K562 (cell line): ENCODE results near the gene EIF4E1B.

ENCODE experiments used
- CEBPB ChIP-seq: fragments of 450-650 bp; IDR thresholded peaks from 2 replicates; pipeline ENCODE4 v1.6.1; 2016; ENCODE audit warnings: missing genetic modification characterization, missing compliant biosample characterization
- CREM ChIP-seq: IDR thresholded peaks from 2 replicates; pipeline ENCODE4 v1.6.1; 2014; ENCODE audit warnings: antibody characterized with exemption, low read depth
- GABPB1 ChIP-seq: sonication (generic); formaldehyde crosslinking; IDR thresholded peaks from 2 replicates; pipeline ENCODE4 v1.8.0; 2022; ENCODE audit warnings: mild to moderate bottlenecking, missing genetic modification reagents
- HDAC2 ChIP-seq: fragments of 450-650 bp; IDR thresholded peaks from 2 replicates; pipeline ENCODE4 v1.6.1; 2016; ENCODE audit warnings: mild to moderate bottlenecking
- JUND ChIP-seq, 2 experiments: IDR thresholded peaks; 2 replicates in 1 of 2; 3 replicates in 1 of 2; pipeline ENCODE4 v1.6.1; 2011; ENCODE audit warnings: borderline replicate concordance in 2 of 2, low read depth in 2 of 2, low read length in 2 of 2, improper control_type of control experiment in 1 of 2, missing biosample characterization in 1 of 2, missing genetic modification characterization in 1 of 2, missing genetic modification reagents in 1 of 2
- NR2C1 ChIP-seq, 2 experiments: fragments of 450-650 bp; IDR thresholded peaks; 2 replicates each; pipeline ENCODE4 v1.6.1; 2017; ENCODE audit warnings: mild to moderate bottlenecking in 2 of 2, antibody characterized with exemption in 1 of 2, inconsistent platforms in 1 of 2, missing compliant biosample characterization in 1 of 2, missing genetic modification characterization in 1 of 2
- PCBP2 ChIP-seq: fragments of 200-400 bp; formaldehyde crosslinking; IDR thresholded peaks from 2 replicates; pipeline ENCODE4 v1.6.1; 2018; ENCODE audit warnings: low read length, low read depth, mild to moderate bottlenecking, moderate library complexity; ENCODE audit not compliant: poor library complexity, severe bottlenecking
- PHB2 ChIP-seq: fragments of 450-650 bp; IDR thresholded peaks from 2 replicates; pipeline ENCODE4 v1.6.1; 2017; ENCODE audit warnings: low read depth
- SMC3 ChIP-seq: conservative IDR thresholded peaks from 2 replicates; pipeline ENCODE4 v1.6.1; 2011; ENCODE audit warnings: low read depth, low read length, improper control_type of control experiment; ENCODE audit not compliant: insufficient read depth
- ZNF384 ChIP-seq: IDR thresholded peaks from 2 replicates; pipeline ENCODE4 v1.6.1; 2012; ENCODE audit warnings: low read depth, low read length, improper control_type of control experiment
- ZNF76 ChIP-seq: fragments of 250-450 bp; sonication (Bioruptor Pico); IDR thresholded peaks from 2 replicates; pipeline ENCODE4 v1.4.0; 2020; ENCODE audit warnings: mild to moderate bottlenecking, moderate library complexity, borderline replicate concordance
- TF ChIP-seq, protein P1 (sequence below), 3 experiments: IDR thresholded peaks in 2 of 3; conservative IDR thresholded peaks in 1 of 3; 2 replicates each; pipeline ENCODE4 v1.5.1; 2011 to 2012; ENCODE audit warnings: low read length in 3 of 3, mild to moderate bottlenecking in 3 of 3, control low read depth in 2 of 3, improper control_type of control experiment in 1 of 3, inconsistent platforms in 1 of 3, low read depth in 1 of 3, mixed read lengths in 1 of 3, moderate library complexity in 1 of 3; ENCODE audit not compliant: insufficient read depth in 2 of 3
- TF ChIP-seq, protein P2 (sequence below): sonication (generic); formaldehyde crosslinking; IDR thresholded peaks from 2 replicates; pipeline ENCODE4 v1.8.0; 2022; ENCODE audit warnings: missing genetic modification reagents, mild to moderate bottlenecking, borderline replicate concordance
- TF ChIP-seq, protein P3 (sequence below), 3 experiments: fragments of 200-800 bp in 1 of 3; fragments of 250-450 bp in 1 of 3; fragments of 450-650 bp in 1 of 3; sonication (Bioruptor Pico) in 1 of 3; sonication (Bioruptor generic) in 1 of 3; formaldehyde crosslinking in 1 of 3; IDR thresholded peaks; 2 replicates each; pipeline versions ENCODE4 v1.6.1 to v1.8.0; 2016 to 2022; ENCODE audit warnings: mild to moderate bottlenecking in 2 of 3, missing genetic modification characterization in 2 of 3, missing compliant biosample characterization in 1 of 3, moderate library complexity in 1 of 3

DNA sequence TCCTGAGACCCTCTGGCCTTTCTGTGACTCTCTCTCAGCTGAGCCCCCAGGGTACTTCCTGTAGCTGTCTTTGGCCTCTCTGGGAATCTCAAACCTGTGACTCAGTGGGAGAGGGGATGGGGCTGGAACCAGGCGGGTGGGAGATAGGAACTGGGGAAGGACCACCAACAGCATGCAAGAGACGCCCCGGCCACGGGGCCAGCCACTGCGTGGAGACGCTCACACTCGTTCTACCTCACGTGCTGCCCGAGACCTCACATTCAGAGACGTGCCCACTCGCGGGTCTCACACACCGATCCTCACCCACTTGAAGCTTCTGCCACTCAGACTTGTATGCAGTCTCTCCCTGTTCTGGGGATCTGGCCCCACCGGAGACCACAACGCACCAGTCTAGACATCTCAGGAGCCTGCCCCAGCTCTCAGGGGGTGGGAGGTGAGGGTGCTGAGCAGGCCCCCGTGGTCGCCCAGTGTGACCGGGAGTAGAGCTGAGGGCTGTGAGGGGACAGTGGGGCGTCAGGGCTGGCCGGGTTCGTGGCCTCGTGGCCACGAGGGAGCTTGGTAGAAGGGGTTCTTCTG, 34.3 kb upstream of the EIF4E1B start:
- TF ChIP-seq ZNF76 (CRISPR knock-in tag) (no peak), PHB2 (no peak), CREM (no peak), CEBPB (no peak), HDAC2 (no peak), GABPB1 (CRISPR knock-in tag) (no peak), NR2C1 (IDR thresholded peaks at IDR 0.05) (no peak), NR2C1 (tag; IDR thresholded peaks at IDR 0.05) (no peak), SMC3 (no peak), PCBP2 (no peak), ZNF384 (no peak), JUND (IDR thresholded peaks at IDR 0.05; ENCODE audit: borderline replicate concordance, low read depth, low read length) (no peak), JUND (tag; IDR thresholded peaks at IDR 0.05; ENCODE audit: borderline replicate concordance, low read depth, low read length) (no peak)
- TF ChIP-seq, protein P1, sequence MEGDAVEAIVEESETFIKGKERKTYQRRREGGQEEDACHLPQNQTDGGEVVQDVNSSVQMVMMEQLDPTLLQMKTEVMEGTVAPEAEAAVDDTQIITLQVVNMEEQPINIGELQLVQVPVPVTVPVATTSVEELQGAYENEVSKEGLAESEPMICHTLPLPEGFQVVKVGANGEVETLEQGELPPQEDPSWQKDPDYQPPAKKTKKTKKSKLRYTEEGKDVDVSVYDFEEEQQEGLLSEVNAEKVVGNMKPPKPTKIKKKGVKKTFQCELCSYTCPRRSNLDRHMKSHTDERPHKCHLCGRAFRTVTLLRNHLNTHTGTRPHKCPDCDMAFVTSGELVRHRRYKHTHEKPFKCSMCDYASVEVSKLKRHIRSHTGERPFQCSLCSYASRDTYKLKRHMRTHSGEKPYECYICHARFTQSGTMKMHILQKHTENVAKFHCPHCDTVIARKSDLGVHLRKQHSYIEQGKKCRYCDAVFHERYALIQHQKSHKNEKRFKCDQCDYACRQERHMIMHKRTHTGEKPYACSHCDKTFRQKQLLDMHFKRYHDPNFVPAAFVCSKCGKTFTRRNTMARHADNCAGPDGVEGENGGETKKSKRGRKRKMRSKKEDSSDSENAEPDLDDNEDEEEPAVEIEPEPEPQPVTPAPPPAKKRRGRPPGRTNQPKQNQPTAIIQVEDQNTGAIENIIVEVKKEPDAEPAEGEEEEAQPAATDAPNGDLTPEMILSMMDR (IDR thresholded peaks at IDR 0.05 in 2 of 3, conservative IDR thresholded peaks at IDR 0.05 in 1 of 3; ENCODE audit: insufficient read depth in 2 of 3, low read depth in 1 of 3, low read length in 3 of 3) = no peak
- TF ChIP-seq, protein P2, sequence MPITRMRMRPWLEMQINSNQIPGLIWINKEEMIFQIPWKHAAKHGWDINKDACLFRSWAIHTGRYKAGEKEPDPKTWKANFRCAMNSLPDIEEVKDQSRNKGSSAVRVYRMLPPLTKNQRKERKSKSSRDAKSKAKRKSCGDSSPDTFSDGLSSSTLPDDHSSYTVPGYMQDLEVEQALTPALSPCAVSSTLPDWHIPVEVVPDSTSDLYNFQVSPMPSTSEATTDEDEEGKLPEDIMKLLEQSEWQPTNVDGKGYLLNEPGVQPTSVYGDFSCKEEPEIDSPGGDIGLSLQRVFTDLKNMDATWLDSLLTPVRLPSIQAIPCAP = no peak
- TF ChIP-seq, protein P3, sequence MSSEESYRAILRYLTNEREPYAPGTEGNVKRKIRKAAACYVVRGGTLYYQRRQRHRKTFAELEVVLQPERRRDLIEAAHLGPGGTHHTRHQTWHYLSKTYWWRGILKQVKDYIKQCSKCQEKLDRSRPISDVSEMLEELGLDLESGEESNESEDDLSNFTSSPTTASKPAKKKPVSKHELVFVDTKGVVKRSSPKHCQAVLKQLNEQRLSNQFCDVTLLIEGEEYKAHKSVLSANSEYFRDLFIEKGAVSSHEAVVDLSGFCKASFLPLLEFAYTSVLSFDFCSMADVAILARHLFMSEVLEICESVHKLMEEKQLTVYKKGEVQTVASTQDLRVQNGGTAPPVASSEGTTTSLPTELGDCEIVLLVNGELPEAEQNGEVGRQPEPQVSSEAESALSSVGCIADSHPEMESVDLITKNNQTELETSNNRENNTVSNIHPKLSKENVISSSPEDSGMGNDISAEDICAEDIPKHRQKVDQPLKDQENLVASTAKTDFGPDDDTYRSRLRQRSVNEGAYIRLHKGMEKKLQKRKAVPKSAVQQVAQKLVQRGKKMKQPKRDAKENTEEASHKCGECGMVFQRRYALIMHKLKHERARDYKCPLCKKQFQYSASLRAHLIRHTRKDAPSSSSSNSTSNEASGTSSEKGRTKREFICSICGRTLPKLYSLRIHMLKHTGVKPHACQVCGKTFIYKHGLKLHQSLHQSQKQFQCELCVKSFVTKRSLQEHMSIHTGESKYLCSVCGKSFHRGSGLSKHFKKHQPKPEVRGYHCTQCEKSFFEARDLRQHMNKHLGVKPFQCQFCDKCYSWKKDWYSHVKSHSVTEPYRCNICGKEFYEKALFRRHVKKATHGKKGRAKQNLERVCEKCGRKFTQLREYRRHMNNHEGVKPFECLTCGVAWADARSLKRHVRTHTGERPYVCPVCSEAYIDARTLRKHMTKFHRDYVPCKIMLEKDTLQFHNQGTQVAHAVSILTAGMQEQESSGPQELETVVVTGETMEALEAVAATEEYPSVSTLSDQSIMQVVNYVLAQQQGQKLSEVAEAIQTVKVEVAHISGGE (CRISPR knock-in tag; IDR thresholded peaks at IDR 0.05) = no peak
